Caki2 (cell line): ENCODE measurements around the gene KCTD1. TPM values are rescaled to one million over a fixed set of nuclear protein-coding genes. Genes with fewer than 3 reads are reported as not detected.

Experiments used
- DNase-seq: peaks from one replicate; pipeline ENCODE4 v3.0.0-alpha.2; 2015; ENCODE audit warnings: low read depth
- in situ Hi-C: cut with HindIII; loops from 2 replicates; pipeline ENCODE4 v1.10.0; 2016; ENCODE audit warnings: low sequenced_read_pairs, low pct_unique_long_range_greater_than_20kb, mixed read lengths
- total RNA-seq: library from RNA; depleted of rRNA; stranded (reverse); fragments of >200 nt; shearing (Covaris generic); gene quantifications from 2 replicates; pipeline ENCODE4 v1.2.3, GENCODE V29; 2014; ENCODE audit warnings: low replicate concordance

The KCTD1 gene
- total RNA-seq, 1 experiment from 2014 or later = 38.0 TPM

DNA sequence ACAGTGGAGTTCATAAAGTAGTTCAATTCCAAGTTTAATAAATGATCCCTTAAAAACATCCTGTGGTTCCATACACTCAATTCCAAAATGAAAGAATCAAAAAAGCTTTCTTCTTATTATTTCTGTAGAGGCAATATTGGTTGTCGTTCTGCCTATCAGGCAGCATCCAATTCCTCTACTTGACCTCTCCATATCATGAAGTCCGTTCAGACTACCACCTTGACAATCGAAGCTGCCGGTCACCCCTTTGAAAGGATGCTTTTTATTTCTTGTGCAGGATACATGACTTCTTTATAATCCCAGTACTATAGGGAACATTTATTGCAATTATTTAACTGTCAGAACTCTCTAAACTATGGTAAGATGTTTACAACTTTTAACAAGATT is 3.3 kb upstream of the KCTD1 start:
- in situ Hi-C loops = no loop called here
- DNase-seq = no peak

DNA sequence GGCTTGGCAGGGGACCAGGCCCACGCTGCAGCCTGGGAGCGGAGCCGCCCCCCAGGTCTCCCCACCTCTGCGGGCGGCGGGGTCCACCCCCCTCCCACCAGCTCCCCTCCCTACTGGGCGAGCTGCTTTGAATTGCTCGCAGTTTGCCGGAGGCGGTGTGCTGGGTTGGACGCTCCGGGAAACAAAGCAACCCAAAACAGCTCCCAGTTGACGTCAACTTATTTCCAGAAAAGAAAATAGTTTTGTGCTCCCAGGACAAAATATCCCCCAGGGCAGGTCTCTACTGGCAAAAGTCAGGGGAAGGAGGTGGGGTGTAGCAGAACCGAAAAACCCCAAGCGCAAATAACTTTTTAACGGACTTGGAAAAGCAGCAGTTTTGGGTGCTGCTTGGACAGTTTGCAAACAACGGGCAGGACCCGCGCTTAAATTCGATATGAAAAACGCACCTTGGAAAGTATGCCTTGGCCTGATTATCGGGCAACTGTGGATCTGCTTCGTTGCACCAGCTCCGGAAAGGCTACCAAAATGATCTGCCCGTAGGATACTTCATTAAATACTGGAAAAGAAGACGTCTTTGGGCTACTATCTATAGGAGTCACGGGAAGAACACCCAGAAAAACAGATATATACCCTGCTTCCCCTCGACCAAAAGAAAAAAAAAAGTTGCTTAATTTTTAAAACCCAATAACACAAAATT is 2.8 kb upstream of the KCTD1 start:
- in situ Hi-C loops = no loop called here

DNA sequence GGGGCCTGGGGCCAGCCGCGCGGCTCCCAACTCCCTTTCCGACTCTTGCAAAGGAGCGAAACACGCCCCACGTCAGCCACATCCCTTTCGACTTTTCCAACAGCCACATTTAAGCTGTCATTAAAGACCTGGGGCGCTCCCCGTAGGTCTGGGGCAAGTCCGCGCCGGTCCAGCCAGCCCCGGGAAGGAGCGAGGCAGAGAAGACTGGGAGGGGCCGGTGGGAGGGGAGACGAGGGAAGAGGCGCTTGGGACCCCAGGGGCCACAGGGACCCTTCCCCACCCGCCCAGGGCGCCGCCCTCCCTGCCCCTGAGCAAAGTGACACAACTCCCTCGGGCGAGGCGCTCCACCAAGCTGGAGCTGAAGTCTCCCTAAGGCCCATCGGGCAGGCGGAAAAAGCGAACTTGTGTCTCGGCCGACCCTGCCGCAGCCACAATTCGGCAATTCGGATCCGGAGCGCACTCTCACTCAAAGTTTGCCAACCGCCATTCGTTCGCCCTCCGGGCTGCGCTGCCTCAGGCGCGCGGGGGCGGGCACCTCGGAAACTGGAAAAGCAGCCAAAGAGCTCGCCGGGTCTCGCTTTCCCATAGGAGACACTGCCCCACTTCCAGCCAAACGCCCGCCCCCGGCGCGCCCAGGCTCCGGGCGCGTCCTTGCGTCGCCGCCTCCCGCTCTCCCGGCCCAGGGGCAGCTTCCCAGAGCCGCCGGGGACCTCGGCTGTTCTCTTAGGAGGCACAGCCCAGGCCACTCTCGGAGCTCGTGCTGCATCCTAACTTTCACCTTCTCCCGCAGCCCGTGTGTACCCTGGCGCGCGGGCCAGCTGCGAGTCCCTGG is 1.1 kb upstream of the KCTD1 start:
- in situ Hi-C loops = no loop called here
- DNase-seq = peak; percentile 67

More for the DNA sequence above, 2.8 kb upstream of the KCTD1 start:
- DNase-seq = no peak

DNA sequence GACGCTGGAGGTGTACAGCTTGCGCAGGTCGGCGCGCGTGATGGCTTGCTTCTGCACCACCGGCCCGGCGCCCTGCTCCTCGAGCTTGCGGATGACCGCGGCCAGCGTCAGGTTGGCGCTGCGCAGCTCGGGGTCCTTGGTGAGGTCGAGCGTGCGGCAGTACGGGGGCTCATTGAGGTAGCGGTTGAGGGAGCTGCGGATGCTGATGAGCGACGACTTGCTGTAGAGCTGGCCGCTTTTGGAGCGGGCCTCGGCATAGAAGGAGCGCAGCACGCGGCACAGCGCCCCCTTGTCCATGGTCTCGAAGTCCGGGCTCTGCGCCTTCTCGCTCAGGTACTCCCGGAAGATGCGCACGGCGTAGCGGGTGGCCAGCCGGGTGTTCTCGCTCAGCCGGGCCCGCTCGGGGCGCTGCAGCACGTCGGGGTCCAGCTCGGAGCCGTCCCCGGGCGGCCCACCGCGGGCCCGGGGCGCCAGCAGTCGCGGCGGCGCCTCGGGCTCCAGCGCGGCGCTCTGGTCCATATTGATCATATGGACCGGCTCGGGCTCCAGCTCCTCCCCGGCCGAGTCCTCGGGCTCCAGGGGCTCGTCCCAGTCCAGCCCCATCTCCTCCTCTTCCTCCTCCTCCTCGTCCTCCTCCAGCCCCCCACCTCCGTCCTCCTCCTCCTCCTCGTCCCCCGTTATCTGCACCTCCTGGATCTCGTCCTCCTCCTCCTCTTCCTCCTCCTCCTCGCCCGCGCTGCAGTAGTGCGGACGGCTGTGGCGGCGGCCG is 523 bp downstream of the KCTD1 start:
- in situ Hi-C loops = no loop called here
- DNase-seq = peak; percentile 39

DNA sequence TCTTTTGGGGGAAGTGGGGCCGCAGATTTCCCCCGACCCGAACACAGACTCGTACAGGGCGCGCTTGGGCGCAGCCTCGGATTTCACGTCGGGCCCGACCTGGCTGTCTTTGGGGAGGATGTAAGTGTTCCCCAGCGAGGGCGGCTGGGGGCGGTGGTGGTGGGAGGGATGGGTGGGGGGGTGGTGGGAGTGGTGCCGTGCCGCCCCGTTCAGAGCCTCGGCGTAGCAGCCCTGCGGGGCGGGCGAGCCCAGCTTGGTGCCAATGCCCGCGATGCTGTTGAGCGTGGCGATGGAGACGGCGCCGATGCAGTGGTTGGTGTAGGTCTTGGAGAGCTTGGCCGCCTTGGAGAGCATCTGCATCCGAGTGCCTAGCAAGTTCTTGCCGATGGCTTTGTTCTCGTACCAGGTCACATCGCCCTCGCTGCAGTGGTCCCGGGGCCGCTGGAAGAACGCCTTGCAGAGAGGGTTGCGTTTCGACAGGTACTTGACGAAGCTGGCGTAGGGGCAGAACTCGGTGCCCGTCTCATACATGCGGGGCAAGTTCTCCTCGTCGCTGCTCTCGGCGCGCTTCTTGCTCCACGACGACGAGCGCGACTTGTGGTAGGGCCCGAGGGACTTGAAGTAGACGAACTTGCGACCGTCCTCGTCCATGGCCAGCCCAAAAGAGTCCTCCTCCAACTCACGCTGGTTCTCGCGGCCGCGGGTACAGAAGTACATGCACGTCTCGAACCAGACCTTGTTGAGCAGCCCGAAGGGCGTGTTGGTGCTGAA is 1.3 kb downstream of the KCTD1 start:
- in situ Hi-C loops = no loop called here

DNA sequence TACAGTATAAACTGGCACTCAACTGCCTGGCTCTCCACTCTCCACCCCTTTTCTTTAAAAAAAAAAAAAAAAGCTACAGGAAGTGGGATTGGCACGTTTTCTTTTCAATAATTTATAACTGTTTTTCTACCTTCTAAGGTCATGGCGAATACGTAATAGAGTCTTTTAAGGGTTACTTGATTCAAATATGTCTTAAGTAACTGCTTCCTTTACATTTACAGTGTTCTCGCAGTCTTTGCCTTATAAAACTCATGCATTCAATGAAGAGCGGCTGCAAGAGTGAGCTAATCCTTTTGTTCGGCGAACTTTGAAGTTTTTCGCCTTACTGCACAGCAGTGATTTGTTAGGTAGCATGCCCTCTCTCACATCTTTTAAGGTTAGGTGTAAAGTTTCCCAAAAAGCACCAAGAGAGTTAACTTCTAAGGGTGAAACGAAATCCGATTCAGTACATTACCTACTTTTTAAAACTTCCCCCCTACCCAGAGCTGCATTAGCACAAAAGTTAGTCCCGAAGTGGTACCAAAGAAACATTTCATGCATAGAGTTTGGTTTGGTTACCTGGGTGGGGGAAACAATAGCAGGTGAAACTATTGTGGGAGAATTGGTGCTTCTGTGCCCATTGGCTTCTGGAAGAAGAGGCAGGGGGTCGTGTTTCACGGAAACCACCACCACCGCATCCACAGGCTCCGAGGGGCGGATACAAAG is 2.0 kb downstream of the KCTD1 start:
- in situ Hi-C loops = no loop called here
- DNase-seq = peak; percentile 72

More for the DNA sequence above, 1.3 kb downstream of the KCTD1 start:
- DNase-seq = no peak

DNA sequence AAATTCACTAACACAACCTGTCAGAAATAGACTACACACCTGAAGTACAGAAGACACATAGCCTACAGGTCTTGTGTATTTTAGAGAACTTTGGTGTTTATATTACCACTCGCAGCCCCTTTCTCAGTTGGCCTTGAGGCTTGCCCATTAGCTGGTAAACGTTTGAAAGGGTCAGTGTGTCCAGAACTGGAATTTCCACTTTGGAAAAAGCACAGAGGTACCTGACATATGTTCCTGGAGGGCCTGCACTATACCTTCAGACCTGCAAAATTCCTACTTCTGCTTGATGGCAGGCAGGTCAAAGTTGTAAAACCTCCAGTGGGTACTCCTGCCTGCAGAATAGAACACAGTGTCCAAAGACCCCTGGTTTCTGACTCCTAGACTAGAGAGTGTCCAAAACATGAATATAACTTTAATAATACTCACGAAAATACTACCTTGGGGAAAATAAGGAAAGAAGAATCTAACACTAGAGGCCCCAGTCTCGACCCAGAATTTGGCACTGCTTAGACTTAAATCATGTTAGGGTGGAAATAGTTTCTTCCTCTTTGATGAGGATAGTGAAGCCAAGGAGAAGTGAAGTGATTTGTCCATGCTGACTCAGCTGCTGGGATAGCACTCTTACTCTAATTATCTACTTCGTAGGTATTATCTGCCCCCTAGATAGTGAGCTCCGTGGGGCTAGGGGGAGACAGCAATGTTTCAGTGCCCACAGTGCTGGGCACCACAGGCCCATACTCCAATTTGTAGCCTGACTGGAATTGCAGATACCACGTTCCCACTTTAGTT is 2.8 kb downstream of the KCTD1 start:
- in situ Hi-C loops = no loop called here
- no peak for DNase-seq

DNA sequence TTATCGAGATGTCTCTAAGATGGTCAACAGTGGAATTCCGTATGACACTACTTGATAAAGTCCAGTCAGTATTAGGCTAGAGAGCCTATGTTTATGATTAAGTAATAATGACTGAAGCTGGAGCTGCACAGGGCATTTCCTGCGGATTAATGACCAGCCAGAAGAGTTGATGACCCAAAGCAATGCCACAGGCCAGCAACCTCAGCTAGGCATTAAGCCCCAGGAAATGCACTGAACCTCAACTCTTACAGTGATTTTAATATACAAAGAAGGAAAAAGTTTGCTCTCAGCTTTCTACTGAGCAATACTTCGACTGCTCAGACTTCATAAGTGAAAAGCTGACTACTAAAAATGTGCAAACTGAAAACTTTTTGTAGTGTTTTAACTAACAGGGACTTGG is 3.9 kb downstream of the KCTD1 start:
- in situ Hi-C loops = no loop called here

DNA sequence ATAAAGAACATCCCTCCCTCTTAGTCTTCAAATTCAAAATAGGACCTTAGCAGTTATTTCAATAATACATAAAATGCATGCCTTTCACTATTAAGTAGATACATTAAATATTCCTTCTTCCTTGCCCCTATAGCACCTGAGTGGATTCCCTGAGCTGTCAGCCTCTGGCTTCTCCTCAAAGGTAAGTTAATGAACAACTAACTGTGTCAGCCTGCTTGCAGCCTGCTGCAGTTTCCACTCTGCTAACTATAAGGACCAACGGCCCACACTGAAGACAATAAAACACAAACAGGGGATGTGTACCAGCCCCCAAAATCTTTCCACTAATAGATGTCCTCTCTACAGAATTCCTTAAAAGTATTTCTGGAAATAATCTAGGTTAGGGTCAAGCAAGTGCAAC is 5.0 kb downstream of the KCTD1 start:
- in situ Hi-C loops = no loop called here
- peak; percentile 36 for DNase-seq

More for the DNA sequence above, 3.9 kb downstream of the KCTD1 start:
- peak; percentile 28 for DNase-seq

DNA sequence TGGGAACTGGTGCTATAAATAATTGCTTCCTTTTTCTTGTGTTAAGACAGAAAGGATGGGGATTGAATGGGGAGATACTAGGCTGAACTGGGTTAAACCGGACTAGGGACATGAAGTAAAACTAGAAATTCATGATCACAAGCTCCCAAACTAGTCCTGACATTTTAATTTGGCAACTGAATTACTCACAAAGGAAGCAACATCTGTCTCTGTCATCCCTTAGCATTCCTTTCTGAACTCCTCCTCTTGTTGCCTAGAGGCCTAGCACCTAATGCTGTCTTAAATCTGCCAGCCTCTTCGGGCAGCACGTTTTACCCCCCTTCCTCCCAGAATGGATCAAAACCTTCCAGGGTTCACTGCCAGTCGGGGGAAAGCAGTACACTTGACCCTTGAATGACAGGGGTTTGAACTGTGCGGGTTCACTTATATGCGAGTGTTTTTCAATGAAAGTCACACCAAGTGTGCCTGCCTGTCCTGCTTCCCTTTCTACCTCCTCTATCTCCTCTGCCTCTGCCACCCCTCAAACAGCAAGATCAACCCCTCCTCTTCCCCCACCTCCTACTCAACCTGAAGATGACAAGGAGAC is 8.2 kb downstream of the KCTD1 start:
- in situ Hi-C loops = no loop called here
- DNase-seq = no peak

DNA sequence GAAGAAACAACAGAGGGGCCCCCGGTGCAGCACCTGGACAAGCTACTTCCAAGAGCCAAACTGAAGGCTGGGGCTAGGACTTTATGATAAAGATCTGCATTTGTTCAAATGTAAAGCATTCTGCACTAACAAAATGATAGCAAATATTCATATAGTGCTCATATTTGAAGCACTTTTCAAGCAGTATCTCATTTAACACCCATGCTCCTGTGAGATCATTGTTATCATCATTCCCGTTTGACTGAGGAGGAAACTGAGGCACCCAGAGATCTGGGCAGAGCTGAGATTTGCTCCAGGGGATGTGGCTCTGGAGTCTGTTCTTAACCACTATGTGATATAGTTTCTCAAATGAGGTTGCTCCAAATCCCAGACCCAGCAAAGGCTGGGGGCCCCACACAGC is 9.8 kb downstream of the KCTD1 start:
- in situ Hi-C loops = no loop called here

DNA sequence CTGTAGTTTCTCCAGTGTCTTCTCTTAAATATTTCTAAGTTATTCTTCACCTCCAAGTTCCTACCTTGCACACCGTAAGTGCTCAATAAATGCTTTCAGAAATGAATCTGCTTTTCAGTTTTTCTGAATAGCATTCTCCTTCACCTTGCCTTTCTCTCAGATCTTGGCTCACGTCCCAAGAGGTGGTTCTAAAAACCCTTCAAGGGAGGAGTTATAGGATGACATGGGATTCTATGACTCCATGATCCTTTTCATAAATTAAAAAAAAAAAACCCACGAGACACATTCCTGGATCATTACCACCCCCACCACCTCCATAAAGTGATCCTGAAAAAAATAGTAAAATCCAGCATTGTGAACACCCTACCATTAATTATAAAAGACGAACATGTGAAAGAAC is 11.7 kb downstream of the KCTD1 start:
- DNase-seq = no peak
- in situ Hi-C loops = no loop called here

More for the DNA sequence above, 9.8 kb downstream of the KCTD1 start:
- DNase-seq = no peak

DNA sequence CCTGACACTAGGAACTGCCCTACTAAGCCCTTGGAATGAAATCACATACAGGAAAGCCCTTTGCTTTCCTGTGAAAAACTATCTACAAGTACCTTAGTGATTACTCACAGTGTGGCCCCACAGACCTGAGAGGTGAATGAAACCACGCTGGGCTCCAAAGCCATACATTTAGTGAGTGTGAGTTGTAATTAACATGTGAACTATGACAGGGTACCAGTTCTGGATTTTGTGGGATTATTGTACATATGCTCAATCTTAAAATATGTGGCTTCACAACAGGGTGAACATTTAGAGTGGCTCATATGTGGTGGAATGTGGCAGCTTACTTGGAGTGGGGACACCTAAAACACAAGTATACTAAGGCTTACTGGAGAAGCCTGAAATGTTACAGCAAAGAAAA is 12.3 kb downstream of the KCTD1 start:
- in situ Hi-C loops = no loop called here
- no peak for DNase-seq

DNA sequence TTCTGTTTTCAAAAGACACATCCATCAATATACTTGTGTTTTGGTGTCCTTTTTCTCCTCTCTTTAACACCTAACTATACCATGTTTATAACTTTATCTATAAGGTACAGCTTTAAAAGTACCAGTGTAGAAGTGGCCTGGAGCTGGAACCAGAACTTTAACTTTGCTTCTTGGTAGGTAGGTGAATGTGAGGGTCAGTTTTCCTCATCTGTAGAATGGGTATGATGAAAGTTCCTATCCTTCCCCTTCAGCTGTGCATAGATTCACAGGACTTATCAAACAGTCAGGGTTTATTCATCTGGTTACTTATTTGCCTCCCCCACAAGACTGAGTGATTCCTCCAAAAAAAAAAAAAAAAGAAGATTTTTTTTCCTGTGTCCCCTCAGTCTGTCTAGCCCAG is 12.7 kb downstream of the KCTD1 start:
- in situ Hi-C loops = no loop called here
- DNase-seq = no peak

DNA sequence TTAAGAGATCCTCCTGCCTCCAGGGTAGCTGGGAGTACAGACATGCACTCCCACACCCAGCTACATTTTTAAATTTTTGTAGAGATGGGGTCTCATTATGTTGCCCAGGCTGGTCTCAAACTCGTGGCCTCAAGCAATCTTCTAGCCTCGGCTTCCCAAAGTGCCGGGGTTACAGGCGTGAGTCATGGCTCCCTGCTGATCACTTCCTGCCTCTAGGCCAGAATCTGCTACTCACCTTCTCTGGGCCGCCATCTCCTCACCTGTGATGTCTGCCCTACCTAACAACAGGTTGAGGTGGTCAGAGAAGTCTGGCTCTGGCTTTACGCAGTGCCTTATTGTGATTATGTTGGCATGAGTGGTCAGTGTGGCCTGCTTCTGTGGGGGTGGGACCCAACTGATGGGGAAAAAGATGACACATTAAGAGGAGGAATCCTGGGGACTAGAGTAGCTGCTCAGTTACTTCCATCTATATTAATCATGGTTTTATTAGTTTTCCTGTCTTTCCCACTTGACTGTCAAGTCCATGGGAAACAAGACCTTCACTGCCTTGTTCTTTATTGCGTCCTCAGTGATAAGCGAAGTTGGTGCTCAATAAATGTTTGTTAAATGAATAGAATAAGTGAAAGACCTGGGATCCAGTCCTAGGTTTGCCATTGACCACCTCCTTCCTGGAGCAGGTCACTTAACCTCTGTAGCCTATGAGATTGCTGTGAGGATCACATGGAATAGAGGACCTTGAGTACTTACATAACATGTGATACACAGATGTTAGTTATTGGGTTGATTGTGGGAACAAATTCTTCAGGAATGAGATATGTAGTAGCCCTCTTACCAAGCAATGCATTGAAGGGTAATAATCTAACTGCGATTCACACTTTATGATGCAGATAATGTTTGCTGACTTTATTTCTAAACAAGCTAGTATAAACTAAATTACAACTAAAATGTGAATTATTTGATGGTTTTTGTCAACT is 15.7 kb downstream of the KCTD1 start:
- DNase-seq = no peak
- in situ Hi-C loops = no loop called here
